H54 (cell line): Measurements from ENCODE around the gene IMMP2L.

ENCODE experiments used
- DNase-seq: peaks from one replicate; pipeline ENCODE4 v3.0.0; 2011; ENCODE audit warnings: low spot score, mixed read lengths; ENCODE audit not compliant: insufficient read length
- FAIRE-seq: peaks from 3 replicates; lab custom pipeline; 2011; peaks lifted over from hg19 to GRCh38; lab: Jason Lieb, UNC
- POLR2A ChIP-seq: IDR thresholded peaks from 2 replicates; pipeline ENCODE4 v1.6.1; 2011; ENCODE audit warnings: low read depth, mild to moderate bottlenecking, low read length

The IMMP2L gene

GRCh38 chr7:110633313-110633712 lies 929.0 kb downstream of the IMMP2L start:
- FAIRE-seq, result no peak
- DNase-seq, result no peak
- TF ChIP-seq POLR2A, result no peak

- DNase-seq (no peak), FAIRE-seq (no peak)
- TF ChIP-seq POLR2A, result no peak
Observed at GRCh38 chr7:110626414-110626813, 935.9 kb downstream of the IMMP2L start.

GRCh38 chr7:110625294-110625693 lies 937.0 kb downstream of the IMMP2L start:
- no peak for TF ChIP-seq POLR2A
- FAIRE-seq, result no peak
- DNase-seq, result no peak

GRCh38 chr7:110623436-110623835 lies 938.9 kb downstream of the IMMP2L start:
- FAIRE-seq (no peak), DNase-seq (no peak)
- TF ChIP-seq POLR2A, result no peak

GRCh38 chr7:110621289-110621688 lies 941.0 kb downstream of the IMMP2L start:
- TF ChIP-seq POLR2A, result no peak
- no peak for FAIRE-seq
- DNase-seq, result no peak

GRCh38 chr7:110620110-110620735 lies 942.1 kb downstream of the IMMP2L start:
- FAIRE-seq (no peak), DNase-seq (no peak)
- TF ChIP-seq POLR2A, result no peak
